IMR-90 (cell line): ENCODE data around the gene MCCD1.

Experiments
- BHLHE40 ChIP-seq: fragments of 150-350 bp; IDR thresholded peaks from 2 replicates; pipeline ENCODE4 v1.6.1; 2016; ENCODE audit warnings: mild to moderate bottlenecking, low read depth, low read length
- CEBPB ChIP-seq: IDR thresholded peaks from 2 replicates; pipeline ENCODE4 v1.6.1; 2012; ENCODE audit warnings: low read depth, low read length, improper control_type of control experiment
- CHD1 ChIP-seq: IDR thresholded peaks from 2 replicates; pipeline ENCODE4 v1.6.1; 2012; ENCODE audit warnings: low read depth, low read length, improper control_type of control experiment
- CTCF ChIP-seq: conservative IDR thresholded peaks from 2 replicates; pipeline ENCODE4 v1.5.1; 2012; ENCODE audit warnings: mild to moderate bottlenecking, low read depth, low read length, improper control_type of control experiment
- FOS ChIP-seq: fragments of 150-350 bp; IDR thresholded peaks from 2 replicates; pipeline ENCODE4 v1.6.1; 2016; ENCODE audit warnings: low read depth, low read length
- MAFK ChIP-seq: IDR thresholded peaks from 2 replicates; pipeline ENCODE4 v1.6.1; 2012; ENCODE audit warnings: low read depth, low read length, improper control_type of control experiment
- MAZ ChIP-seq: IDR thresholded peaks from 2 replicates; pipeline ENCODE4 v1.6.1; 2012; ENCODE audit warnings: low read depth, mild to moderate bottlenecking, low read length, improper control_type of control experiment, moderate library complexity, borderline replicate concordance
- MXI1 ChIP-seq: IDR thresholded peaks from 2 replicates; pipeline ENCODE4 v1.6.1; 2012; ENCODE audit warnings: low read depth, mild to moderate bottlenecking, low read length, moderate library complexity, borderline replicate concordance
- POLR2A ChIP-seq: IDR thresholded peaks from 2 replicates; pipeline ENCODE4 v1.6.1; 2012; ENCODE audit warnings: mild to moderate bottlenecking, low read depth, low read length
- RAD21 ChIP-seq: IDR thresholded peaks from 2 replicates; pipeline ENCODE4 v1.6.1; 2012; ENCODE audit warnings: low read length, improper control_type of control experiment
- RFX5 ChIP-seq: IDR thresholded peaks from 2 replicates; pipeline ENCODE4 v1.8.0; 2012; ENCODE audit warnings: low read depth, mild to moderate bottlenecking, low read length, moderate library complexity
- SMC3 ChIP-seq: fragments of 150-350 bp; IDR thresholded peaks from 2 replicates; pipeline ENCODE4 v1.6.1; 2016; ENCODE audit warnings: low read depth, mild to moderate bottlenecking, antibody characterized with exemption, low read length, moderate library complexity
- TF ChIP-seq, protein P1 (sequence below): fragments of 150-350 bp; IDR thresholded peaks from 2 replicates; pipeline ENCODE4 v1.6.1; 2016; ENCODE audit warnings: low read depth, mild to moderate bottlenecking, low read length, moderate library complexity, borderline replicate concordance
- TF ChIP-seq, protein P2 (sequence below): fragments of 150-350 bp; IDR thresholded peaks from 2 replicates; pipeline ENCODE4 v1.6.1; 2017; ENCODE audit warnings: mild to moderate bottlenecking, antibody characterized with exemption, low read length, low read depth

- no peak for TF ChIP-seq CTCF
- TF ChIP-seq POLR2A: no peak
- TF ChIP-seq RFX5: no peak
- TF ChIP-seq RAD21: no peak
- no peak for TF ChIP-seq SMC3
- TF ChIP-seq, protein P1, sequence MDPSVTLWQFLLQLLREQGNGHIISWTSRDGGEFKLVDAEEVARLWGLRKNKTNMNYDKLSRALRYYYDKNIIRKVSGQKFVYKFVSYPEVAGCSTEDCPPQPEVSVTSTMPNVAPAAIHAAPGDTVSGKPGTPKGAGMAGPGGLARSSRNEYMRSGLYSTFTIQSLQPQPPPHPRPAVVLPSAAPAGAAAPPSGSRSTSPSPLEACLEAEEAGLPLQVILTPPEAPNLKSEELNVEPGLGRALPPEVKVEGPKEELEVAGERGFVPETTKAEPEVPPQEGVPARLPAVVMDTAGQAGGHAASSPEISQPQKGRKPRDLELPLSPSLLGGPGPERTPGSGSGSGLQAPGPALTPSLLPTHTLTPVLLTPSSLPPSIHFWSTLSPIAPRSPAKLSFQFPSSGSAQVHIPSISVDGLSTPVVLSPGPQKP: no peak
- TF ChIP-seq BHLHE40: no peak
- TF ChIP-seq MXI1: no peak
- TF ChIP-seq MAZ: no peak
- no peak for TF ChIP-seq FOS
- no peak for TF ChIP-seq MAFK
- TF ChIP-seq CEBPB: no peak
- TF ChIP-seq, protein P2, sequence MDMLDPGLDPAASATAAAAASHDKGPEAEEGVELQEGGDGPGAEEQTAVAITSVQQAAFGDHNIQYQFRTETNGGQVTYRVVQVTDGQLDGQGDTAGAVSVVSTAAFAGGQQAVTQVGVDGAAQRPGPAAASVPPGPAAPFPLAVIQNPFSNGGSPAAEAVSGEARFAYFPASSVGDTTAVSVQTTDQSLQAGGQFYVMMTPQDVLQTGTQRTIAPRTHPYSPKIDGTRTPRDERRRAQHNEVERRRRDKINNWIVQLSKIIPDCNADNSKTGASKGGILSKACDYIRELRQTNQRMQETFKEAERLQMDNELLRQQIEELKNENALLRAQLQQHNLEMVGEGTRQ: no peak
- no peak for TF ChIP-seq CHD1
Observed at GRCh38 chr6:31568537-31568961, 39.8 kb downstream of the MCCD1 start.
